Gastrocnemius medialis (tissue), 4 donors: ENCODE results near the gene RASA3.

Experiments used
- POLR2A ChIP-seq, 2 donors: fragments of 450-650 bp; IDR thresholded peaks; one replicate each; pipeline ENCODE4 v1.6.1; 2017; ENCODE audit warnings: antibody characterized with exemption in 2 of 2, mild to moderate bottlenecking in 2 of 2, moderate library complexity in 2 of 2
- TF ChIP-seq, protein P1 (sequence below), 5 experiments: fragments of 450-650 bp in 3 of 5; fragments of 200-600 bp in 2 of 5; sonication (generic) in 2 of 5; IDR thresholded peaks in 4 of 5; conservative IDR thresholded peaks in 1 of 5; 1 replicate in 4 of 5; 2 replicates in 1 of 5; pipeline ENCODE4 v1.5.1; 2016 to 2019; ENCODE audit warnings: antibody characterized with exemption in 5 of 5, mild to moderate bottlenecking in 3 of 5, moderate library complexity in 3 of 5

DNA sequence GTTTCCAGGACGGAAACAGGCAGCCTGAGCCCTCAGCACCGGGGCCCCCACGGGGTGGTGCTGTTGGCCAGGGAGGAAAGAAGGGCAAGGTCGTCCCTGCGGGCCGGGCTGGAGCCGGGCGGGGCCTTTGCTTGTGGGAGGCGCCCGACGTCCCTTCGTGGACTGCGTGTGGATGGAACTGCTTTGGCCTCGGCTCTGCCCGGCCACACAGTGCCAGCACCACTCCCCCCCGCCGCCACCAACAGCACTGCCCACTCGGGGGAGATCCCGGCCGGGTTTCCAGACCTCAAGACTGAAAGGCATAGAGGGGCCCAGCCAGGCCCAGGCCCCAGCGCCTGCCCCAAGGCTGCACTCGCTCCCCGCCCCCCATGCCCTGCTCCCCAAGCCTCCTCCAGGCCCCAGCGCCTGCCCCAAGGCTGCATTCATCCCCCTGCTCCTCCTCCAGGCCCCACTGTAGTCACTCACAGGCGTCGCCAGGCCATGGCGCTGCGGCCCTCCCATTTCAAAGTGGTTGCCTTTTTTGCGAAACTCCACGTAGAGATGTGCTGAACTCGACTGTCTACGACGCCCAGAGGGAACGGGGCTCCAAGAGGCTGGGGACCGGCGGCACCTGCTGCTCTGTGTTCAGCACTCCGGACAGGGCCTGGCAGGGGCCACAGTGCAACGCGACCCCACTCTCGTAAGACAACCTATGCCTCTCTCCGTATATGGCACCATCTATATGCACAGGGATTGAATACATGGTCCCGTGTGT lies 181.0 kb downstream of the RASA3 start:
- no peak for TF ChIP-seq POLR2A (IDR thresholded peaks at IDR 0.05)
- TF ChIP-seq, protein P1, sequence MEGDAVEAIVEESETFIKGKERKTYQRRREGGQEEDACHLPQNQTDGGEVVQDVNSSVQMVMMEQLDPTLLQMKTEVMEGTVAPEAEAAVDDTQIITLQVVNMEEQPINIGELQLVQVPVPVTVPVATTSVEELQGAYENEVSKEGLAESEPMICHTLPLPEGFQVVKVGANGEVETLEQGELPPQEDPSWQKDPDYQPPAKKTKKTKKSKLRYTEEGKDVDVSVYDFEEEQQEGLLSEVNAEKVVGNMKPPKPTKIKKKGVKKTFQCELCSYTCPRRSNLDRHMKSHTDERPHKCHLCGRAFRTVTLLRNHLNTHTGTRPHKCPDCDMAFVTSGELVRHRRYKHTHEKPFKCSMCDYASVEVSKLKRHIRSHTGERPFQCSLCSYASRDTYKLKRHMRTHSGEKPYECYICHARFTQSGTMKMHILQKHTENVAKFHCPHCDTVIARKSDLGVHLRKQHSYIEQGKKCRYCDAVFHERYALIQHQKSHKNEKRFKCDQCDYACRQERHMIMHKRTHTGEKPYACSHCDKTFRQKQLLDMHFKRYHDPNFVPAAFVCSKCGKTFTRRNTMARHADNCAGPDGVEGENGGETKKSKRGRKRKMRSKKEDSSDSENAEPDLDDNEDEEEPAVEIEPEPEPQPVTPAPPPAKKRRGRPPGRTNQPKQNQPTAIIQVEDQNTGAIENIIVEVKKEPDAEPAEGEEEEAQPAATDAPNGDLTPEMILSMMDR (IDR thresholded peaks at IDR 0.05 in 4 of 5, conservative IDR thresholded peaks at IDR 0.05 in 1 of 5), result peak; percentile 85 to 96 (median 87)
